Measurements from ENCODE around the gene SIAH3. TPM values are rescaled to one million over a fixed set of nuclear protein-coding genes. Genes with fewer than 3 reads are reported as not detected.

The SIAH3 gene
- total and polyA plus RNA-seq, 3 donors from 2014 or later, result 0.19 to 0.47 (median 0.36) TPM

DNA sequence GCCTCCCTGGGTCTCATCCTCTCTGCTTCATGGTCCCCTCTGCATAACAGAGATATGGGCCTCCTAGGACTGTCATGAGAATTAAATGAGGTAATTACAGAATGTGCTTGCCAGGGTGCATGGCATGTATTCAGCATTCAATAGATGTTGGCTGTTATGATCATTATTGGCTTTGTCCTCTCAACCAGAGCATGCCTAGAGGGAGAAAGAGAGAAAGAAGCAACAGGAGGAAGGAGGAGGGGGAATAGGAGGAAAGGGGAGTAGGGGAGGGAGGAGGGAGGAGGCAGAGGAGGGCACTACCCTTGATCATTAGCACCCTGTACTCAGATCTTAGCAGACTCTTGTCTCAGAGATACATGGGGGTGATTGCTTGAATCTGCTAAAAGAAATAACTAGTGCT, 41.0 kb upstream of the SIAH3 start:
- no peak overlapping the region for H3K27ac ChIP-seq
- DNase-seq, result no peak
- intact Hi-C loops (cut with DNase I; ENCODE audit: low total_unique reads), result no loop called here
- TF ChIP-seq, protein P1, sequence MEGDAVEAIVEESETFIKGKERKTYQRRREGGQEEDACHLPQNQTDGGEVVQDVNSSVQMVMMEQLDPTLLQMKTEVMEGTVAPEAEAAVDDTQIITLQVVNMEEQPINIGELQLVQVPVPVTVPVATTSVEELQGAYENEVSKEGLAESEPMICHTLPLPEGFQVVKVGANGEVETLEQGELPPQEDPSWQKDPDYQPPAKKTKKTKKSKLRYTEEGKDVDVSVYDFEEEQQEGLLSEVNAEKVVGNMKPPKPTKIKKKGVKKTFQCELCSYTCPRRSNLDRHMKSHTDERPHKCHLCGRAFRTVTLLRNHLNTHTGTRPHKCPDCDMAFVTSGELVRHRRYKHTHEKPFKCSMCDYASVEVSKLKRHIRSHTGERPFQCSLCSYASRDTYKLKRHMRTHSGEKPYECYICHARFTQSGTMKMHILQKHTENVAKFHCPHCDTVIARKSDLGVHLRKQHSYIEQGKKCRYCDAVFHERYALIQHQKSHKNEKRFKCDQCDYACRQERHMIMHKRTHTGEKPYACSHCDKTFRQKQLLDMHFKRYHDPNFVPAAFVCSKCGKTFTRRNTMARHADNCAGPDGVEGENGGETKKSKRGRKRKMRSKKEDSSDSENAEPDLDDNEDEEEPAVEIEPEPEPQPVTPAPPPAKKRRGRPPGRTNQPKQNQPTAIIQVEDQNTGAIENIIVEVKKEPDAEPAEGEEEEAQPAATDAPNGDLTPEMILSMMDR (IDR thresholded peaks at IDR 0.05), result no peak
- no peak for TF ChIP-seq POLR2A (IDR thresholded peaks at IDR 0.05)
- no peaks in the 10 kb centered on the region for H3K9me3 ChIP-seq
- no peaks in the 10 kb centered on the region for H3K27me3 ChIP-seq
- H3K4me1 ChIP-seq, result no peaks in the 10 kb centered on the region
- no peak overlapping the region for H3K4me3 ChIP-seq
- H3K36me3 ChIP-seq (ENCODE audit: low read depth, missing control alignments), result no peaks in the 10 kb centered on the region

DNA sequence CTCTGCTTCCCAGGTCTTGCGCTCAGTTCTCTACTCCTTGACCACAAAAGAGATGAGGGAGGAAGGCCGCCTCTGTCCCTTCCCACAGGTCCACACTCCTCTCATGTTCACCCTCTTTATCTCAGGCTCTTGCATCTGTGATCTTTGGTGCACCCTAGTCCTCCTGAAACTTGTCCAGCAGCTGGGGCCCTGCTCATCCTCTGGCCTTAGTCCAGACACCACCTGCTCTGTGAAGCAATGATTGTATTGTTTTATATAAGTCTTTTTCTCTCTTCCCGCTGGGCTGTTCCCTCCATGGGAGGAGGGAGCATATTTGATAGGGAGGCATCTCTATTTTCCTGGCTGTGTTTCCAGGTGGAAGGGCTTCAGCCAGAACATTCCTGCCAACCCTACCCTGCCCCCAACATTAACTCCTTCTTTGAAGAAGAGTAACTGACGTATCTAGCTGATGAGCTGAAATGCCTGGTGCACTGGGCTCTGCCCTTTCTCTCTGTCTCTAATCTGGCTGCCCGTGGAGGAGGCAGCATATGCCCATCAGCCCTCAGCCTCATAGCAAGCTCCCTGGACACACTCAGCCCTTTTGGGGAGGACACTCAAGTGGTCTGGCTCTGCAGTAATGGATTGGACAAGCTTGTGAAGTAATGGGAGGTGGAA, 38.2 kb upstream of the SIAH3 start:
- WGBS, 2 donors, result 61 to 72% methylated on average over 5 of the region's 5 CpGs
- intact Hi-C loops (cut with DNase I; ENCODE audit: low total_unique reads), result no loop called here
- Histone ChIP-seq H3K27me3 (no peaks in the 10 kb centered on the region), H3K4me1 (no peaks in the 10 kb centered on the region), H3K4me3 (no peak overlapping the region), H3K27ac (no peak overlapping the region), H3K9me3 (no peaks in the 10 kb centered on the region), H3K36me3 (ENCODE audit: low read depth, missing control alignments) (no peaks in the 10 kb centered on the region)
- no peak for DNase-seq
- TF ChIP-seq, protein P1 (IDR thresholded peaks at IDR 0.05), result no peak
- TF ChIP-seq POLR2A (IDR thresholded peaks at IDR 0.05), result no peak

DNA sequence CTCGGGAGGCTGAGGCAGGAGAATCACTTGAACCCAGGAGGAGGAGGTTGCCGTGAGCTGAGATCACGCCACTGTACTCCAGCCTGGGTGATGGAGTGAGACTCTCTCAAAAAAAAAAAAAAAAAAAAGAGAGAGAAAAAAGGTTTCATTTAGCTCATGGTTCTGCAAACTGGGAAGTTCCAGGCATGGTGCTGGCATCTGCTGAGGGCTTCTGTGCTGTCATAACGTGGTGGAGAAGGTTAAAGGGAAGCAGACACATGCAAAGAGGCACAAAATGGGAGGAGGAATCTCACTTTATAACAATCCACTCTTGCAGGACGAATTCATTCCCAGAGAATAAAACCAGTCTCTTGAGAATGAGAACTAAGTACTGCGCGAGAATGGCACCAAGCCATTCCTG, 34.9 kb upstream of the SIAH3 start:
- DNase-seq, result no peak
- no peak overlapping the region for H3K4me3 ChIP-seq
- 64 to 68% methylated on average over 7 of the region's 7 CpGs for WGBS, 2 donors
- no peak for TF ChIP-seq POLR2A (IDR thresholded peaks at IDR 0.05)
- TF ChIP-seq, protein P1 (IDR thresholded peaks at IDR 0.05), result no peak
- H3K9me3 ChIP-seq, result no peaks in the 10 kb centered on the region
- no peaks in the 10 kb centered on the region for H3K4me1 ChIP-seq
- H3K27ac ChIP-seq, result no peak overlapping the region
- intact Hi-C loops (cut with DNase I; ENCODE audit: low total_unique reads), result no loop called here
- H3K27me3 ChIP-seq, result no peaks in the 10 kb centered on the region
- H3K36me3 ChIP-seq (ENCODE audit: low read depth, missing control alignments), result no peaks in the 10 kb centered on the region

DNA sequence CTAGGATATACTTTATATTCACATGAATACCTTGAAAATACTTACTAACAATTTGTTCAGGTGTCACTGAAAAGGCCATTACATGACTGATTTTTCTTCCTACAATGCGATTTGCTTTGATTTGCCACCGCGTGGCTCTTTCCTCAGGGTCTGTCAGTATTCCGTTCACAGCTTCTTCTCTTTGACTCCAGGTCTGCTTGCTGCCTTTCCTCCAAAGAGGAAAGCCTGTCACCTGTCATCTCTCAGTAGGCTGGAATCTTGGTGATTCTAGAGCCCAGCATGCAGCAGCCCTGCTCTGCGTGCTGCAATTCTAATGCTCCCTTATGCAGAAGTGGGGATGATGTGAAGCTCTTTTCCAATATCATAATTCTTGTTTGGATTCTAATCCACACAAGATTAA, 33.6 kb upstream of the SIAH3 start:
- no peak for TF ChIP-seq POLR2A (IDR thresholded peaks at IDR 0.05)
- TF ChIP-seq, protein P1 (IDR thresholded peaks at IDR 0.05), result no peak
- 89 to 93% methylated on average over 5 of the region's 5 CpGs for WGBS, 2 donors
- no peaks in the 10 kb centered on the region for H3K27me3 ChIP-seq
- H3K27ac ChIP-seq, result no peak overlapping the region
- no peak for DNase-seq
- intact Hi-C loops (cut with DNase I; ENCODE audit: low total_unique reads), result no loop called here
- no peaks in the 10 kb centered on the region for H3K36me3 ChIP-seq (ENCODE audit: low read depth, missing control alignments)
- no peaks in the 10 kb centered on the region for H3K9me3 ChIP-seq
- H3K4me1 ChIP-seq, result no peaks in the 10 kb centered on the region
- H3K4me3 ChIP-seq, result no peak overlapping the region

DNA sequence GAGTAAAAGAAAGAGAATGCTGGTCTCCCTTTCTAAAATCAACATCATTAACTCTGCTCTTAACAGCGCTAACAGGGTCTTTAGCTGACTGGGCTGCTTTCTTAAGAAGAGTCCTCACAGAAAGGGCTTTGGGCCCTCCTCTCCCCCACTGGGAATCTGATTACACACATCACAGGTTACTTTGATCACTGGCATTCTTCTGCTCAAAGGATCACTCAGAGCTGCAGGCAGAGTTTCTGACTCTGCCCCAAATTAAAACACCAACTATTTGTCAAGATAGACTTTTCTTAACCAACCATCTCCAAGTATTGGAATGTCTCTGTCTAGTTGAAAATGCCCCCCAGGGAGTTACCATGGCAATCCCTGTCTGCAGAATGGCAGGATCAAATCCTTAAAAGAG, 31.1 kb upstream of the SIAH3 start:
- Histone ChIP-seq H3K36me3 (ENCODE audit: low read depth, missing control alignments) (no peaks in the 10 kb centered on the region), H3K4me1 (no peaks in the 10 kb centered on the region), H3K27me3 (no peaks in the 10 kb centered on the region), H3K9me3 (no peaks in the 10 kb centered on the region), H3K27ac (no peak overlapping the region), H3K4me3 (no peak overlapping the region)
- TF ChIP-seq, protein P1 (IDR thresholded peaks at IDR 0.05), result no peak
- TF ChIP-seq POLR2A (IDR thresholded peaks at IDR 0.05), result no peak
- 83 to 91% methylated on average over 1 of the region's 1 CpG for WGBS, 2 donors
- intact Hi-C loops (cut with DNase I; ENCODE audit: low total_unique reads), result no loop called here
- no peak for DNase-seq
